Activated T-helper 1 cell treated with anti-CD3 and anti-CD28 coated beads, Interleukin-12 subunit alpha, Interleukin-12 subunit beta, Interleukin-2, Interleukin-4 antibody, amounts not matched to agents 30 ng/mL and 10 ng/mL and 1 ng/mL, durations not matched to agents 14 hours and 24 hours and 36 hours (primary cell): ENCODE measurements around the gene HIP1. TPM values are rescaled to one million over a fixed set of nuclear protein-coding genes. Genes with fewer than 3 reads are reported as not detected.
"Not testable (repeated sequence)": the region's sequence is repeated elsewhere in the genome, so short reads cannot be mapped to it uniquely, and the experiment has no call there.

Experiments
- DNase-seq: peaks from one replicate; pipeline ENCODE4 v3.0.0; 2021; ENCODE audit warnings: low spot score
- H3K27ac Mint-ChIP-seq: one replicate; pipeline ENCODE4 v1.8.0; 2021; ENCODE audit warnings: mild to moderate bottlenecking, mixed read lengths
- H3K27me3 Mint-ChIP-seq: one replicate; pipeline ENCODE4 v1.8.0; 2022; ENCODE audit warnings: mild to moderate bottlenecking, moderate library complexity, mixed read lengths; ENCODE audit not compliant: insufficient read depth
- H3K36me3 Mint-ChIP-seq: one replicate; pipeline ENCODE4 v1.8.0; 2021; ENCODE audit warnings: low read depth, mixed read lengths
- H3K4me1 Mint-ChIP-seq: one replicate; pipeline ENCODE4 v1.8.0; 2021; ENCODE audit warnings: low read depth, mixed read lengths
- H3K4me3 Mint-ChIP-seq: one replicate; pipeline ENCODE4 v1.8.0; 2021; ENCODE audit warnings: mild to moderate bottlenecking, moderate library complexity, mixed read lengths
- H3K9me3 Mint-ChIP-seq: one replicate; pipeline ENCODE4 v1.8.0; 2021; ENCODE audit warnings: mixed read lengths
- intact Hi-C: fragments of 100-400 bp; cut with micrococcal nuclease; formaldehyde crosslinking; loops from one replicate; pipeline ENCODE4 v1.15.1; 2024
- total RNA-seq: library from RNA; stranded (reverse); gene quantifications from 2 replicates; pipeline ENCODE4 v1.2.3, GENCODE V29; 2022

HIP1 gene
- total RNA-seq, 1 donor from 2014 or later = 2.3 TPM

DNA sequence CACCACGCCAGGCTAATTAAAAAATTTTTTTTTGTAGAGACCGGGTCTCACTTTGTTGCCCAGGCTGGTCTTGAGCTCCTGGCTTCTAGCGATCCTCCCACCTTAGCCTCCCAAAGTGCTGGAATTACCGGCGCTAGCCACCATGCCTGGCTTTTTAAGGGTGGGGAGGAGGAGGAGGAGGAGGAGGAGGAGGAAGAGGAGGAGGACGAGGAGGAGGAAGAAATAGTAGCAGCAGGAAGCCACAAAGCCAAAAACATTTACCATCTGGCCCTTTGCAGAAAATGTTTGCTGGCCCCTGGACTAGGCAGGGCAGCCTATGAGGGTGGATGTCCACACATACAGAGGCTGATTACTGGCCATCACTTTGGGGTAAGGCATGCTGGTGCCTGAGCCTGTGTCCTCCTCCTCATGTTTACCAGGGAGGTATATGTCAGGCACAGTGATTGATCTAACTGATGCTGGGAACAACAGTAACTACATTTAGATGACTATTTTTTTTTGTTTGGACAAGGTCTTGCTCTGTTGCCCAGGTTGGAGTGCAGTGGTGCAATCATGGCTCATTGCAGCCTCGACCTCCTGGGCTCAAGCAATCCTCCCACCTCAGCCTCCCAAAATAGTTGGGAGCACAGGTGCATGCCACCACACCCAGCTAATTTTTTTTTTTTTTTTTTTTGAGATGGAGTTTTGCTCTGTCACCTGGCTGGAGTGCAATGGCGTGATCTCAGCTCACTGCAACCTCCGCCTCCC lies 122.1 kb downstream of the HIP1 start:
- no peaks in the 10 kb centered on the region for H3K9me3 Mint-ChIP-seq
- DNase-seq = no peak
- no peak overlapping the region for H3K4me3 Mint-ChIP-seq
- H3K27ac Mint-ChIP-seq = no peak overlapping the region
- H3K4me1 Mint-ChIP-seq = peaks cover 12% of the 10 kb centered on the region
- intact Hi-C loops = no loop called here
- H3K27me3 Mint-ChIP-seq = no peaks in the 10 kb centered on the region
- H3K36me3 Mint-ChIP-seq = no peaks in the 10 kb centered on the region

DNA sequence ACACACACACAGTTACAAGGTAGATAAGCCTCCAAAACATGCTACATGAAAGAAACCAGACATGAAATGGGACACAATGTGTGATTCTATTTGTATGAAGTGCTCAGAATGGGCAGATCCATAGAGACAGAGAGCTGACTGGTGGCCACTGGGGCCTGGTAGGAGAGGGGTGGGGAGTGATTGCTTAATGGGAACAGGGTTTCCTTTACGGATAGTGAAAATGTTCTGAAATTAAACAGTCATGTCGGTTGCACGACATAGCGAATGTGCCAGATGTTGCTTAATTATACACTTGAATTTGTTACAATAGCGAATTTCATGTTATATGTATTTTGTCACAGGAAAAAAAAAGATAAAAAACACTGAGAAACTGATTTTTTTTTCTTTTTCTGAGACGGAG lies 124.3 kb downstream of the HIP1 start:
- H3K4me3 Mint-ChIP-seq = no peak overlapping the region
- intact Hi-C loops = no loop called here
- no peak overlapping the region for H3K27ac Mint-ChIP-seq
- no peaks in the 10 kb centered on the region for H3K27me3 Mint-ChIP-seq
- no peak for DNase-seq
- H3K4me1 Mint-ChIP-seq = peaks cover 12% of the 10 kb centered on the region
- H3K36me3 Mint-ChIP-seq = no peaks in the 10 kb centered on the region
- H3K9me3 Mint-ChIP-seq = no peaks in the 10 kb centered on the region

DNA sequence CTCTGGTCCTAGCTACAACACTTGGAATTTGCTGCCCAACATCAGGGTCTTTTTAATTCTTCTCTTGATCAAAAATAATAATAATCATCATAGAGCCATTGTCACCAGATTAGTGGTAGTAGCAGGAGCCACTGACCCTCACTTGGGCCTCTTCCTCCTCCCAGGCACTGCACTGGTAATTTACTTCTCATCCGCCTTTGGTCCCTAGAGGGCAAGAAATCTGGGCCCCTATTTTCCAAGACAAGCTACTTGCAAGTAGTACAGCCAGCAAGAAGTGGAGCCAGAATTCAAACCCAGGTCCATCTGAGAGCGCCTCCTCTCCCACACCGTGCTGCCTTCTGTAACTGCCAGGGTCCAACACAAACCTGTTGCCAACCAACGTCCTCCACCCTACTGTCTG lies 125.4 kb downstream of the HIP1 start:
- H3K27ac Mint-ChIP-seq = no peak overlapping the region
- no peaks in the 10 kb centered on the region for H3K9me3 Mint-ChIP-seq
- no peaks in the 10 kb centered on the region for H3K36me3 Mint-ChIP-seq
- peaks cover 12% of the 10 kb centered on the region for H3K4me1 Mint-ChIP-seq
- intact Hi-C loops = no loop called here
- DNase-seq = no peak
- H3K4me3 Mint-ChIP-seq = no peak overlapping the region
- no peaks in the 10 kb centered on the region for H3K27me3 Mint-ChIP-seq

DNA sequence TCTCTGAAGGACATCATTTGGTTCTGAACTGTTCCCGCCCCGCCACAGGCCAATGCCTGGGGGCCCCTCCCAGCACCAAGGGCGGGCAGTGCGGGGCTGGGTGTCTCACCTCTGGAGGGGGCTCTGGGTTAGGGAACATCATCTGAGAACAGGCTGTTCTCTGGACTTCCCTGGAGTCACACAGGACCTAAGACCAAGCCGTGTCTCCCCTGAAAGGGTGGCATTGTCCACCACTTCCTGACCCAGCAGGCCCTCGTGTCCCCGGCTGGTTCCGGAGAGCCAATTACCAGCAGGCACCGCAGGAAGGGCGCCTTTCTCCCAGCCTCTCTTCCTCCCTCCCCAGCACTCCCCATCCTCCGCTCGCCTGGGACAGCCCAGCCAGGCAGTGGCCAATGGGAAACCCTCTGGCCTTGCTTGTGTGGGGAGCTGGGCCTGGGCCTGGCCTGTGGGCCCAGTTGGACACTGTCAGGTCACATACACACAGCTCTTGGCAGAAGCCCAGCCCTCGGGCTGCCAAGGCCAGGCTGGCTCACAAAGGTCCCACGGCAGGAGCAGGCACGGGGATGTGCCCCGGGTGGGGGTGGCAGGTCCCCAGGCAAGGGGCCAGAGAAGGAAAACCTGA lies 127.1 kb downstream of the HIP1 start:
- Mint-ChIP-seq H3K27me3 (no peaks in the 10 kb centered on the region), H3K36me3 (no peaks in the 10 kb centered on the region), H3K9me3 (no peaks in the 10 kb centered on the region), H3K27ac (no peak overlapping the region), H3K4me3 (no peak overlapping the region), H3K4me1 (no peaks in the 10 kb centered on the region)
- DNase-seq = no peak
- intact Hi-C loops = no loop called here

DNA sequence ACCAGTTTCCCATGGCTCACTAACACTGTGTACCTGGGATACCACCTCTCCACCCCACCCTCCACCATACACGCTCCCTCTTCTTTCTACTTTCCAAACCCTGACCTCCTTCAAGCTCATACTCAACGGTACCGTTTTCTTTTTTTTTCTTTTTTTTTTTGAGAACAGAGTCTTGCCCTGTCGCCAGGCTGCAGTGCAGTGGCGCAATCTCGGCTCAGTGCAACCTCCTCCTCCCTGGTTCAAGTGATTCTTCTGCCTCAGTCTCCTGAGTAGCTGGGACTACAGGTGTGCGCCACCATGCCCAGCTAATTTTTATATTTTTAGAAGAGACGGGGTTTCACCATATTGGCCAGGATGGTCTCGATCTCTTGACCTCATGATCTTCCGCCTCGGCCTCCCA lies 129.3 kb downstream of the HIP1 start:
- H3K9me3 Mint-ChIP-seq, H3K4me3 Mint-ChIP-seq, H3K27me3 Mint-ChIP-seq, H3K27ac Mint-ChIP-seq, H3K4me1 Mint-ChIP-seq, H3K36me3 Mint-ChIP-seq, intact Hi-C loops, DNase-seq: not testable (repeated sequence)

DNA sequence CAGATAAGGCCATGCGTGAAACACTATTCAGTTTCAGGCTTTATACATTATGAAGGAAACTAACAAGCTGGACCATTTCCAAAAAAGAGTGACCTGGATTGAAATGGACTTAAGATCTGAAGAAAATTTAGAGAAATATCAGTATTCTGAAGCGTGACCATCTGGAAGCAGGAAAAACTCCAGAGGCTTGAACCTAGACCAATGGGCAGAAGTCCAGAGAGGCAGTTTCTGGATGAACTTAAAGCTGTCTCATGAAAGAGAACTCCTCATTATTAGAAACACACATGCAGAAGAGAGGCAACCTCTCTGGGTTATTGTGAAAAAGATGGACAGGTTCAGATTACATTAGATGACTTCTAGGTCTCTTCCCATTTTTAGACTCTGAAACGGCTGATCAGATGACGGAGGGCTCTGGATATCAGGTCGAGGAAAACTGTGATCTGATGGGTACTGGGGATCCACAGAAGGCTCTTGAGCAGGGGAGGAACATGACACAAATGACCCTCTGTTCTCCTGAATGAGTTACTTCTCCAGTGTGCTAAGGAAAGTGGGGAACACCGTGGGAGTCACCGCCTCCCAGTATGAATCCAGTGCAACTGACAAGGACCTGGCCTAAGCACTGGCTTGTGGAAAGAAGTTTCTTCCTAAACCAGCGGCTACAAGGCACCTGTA lies 130.2 kb downstream of the HIP1 start:
- intact Hi-C loops = no loop called here
- DNase-seq = no peak
- H3K9me3 Mint-ChIP-seq = no peaks in the 10 kb centered on the region
- no peak overlapping the region for H3K4me3 Mint-ChIP-seq
- no peaks in the 10 kb centered on the region for H3K36me3 Mint-ChIP-seq
- H3K4me1 Mint-ChIP-seq = no peaks in the 10 kb centered on the region
- H3K27me3 Mint-ChIP-seq = no peaks in the 10 kb centered on the region
- no peak overlapping the region for H3K27ac Mint-ChIP-seq

DNA sequence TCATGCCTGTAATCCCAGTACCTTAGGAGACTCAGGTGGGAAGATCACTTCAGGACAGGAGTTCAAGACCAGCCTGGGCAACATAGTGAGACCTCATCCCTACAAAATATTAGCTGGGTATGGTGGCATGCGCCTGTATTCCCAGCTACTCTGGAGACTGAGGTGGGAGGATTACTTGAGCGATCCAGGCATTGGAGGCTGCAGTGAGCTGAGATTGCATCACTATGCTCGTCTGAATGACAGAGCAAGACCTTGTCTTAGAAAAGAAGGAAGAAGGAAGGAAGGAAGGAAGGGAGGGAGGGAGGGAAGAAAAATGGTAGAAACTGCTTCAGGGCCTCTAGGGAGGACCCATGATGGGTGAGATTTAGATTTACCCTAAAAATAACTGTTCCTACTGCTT lies 134.3 kb downstream of the HIP1 start:
- Mint-ChIP-seq H3K27ac (no peak overlapping the region), H3K4me3 (no peak overlapping the region), H3K36me3 (no peaks in the 10 kb centered on the region), H3K9me3 (no peaks in the 10 kb centered on the region), H3K4me1 (no peaks in the 10 kb centered on the region), H3K27me3 (no peaks in the 10 kb centered on the region)
- DNase-seq = no peak
- intact Hi-C loops = no loop called here

DNA sequence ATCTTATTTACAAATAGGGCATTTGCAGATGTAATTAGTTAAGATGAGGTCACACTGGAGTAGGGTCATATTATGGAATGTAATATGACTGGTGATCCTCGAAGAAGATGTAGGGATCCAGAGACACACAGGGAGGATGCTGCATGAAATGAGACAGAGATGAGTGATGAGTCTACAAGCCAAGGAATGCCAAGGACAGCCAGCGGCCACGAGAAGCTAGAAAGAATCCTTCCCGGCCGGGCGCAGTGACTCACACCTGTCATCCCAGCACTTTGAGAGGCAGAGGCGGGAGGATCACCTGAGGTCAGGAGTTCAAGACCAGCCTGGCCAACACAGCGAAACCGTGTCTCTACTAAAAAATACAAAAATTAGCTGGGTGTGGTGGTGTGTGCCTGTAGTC lies 135.9 kb downstream of the HIP1 start:
- H3K36me3 Mint-ChIP-seq, H3K27ac Mint-ChIP-seq, H3K4me1 Mint-ChIP-seq, H3K27me3 Mint-ChIP-seq, DNase-seq, intact Hi-C loops, H3K9me3 Mint-ChIP-seq, H3K4me3 Mint-ChIP-seq: not testable (repeated sequence)

DNA sequence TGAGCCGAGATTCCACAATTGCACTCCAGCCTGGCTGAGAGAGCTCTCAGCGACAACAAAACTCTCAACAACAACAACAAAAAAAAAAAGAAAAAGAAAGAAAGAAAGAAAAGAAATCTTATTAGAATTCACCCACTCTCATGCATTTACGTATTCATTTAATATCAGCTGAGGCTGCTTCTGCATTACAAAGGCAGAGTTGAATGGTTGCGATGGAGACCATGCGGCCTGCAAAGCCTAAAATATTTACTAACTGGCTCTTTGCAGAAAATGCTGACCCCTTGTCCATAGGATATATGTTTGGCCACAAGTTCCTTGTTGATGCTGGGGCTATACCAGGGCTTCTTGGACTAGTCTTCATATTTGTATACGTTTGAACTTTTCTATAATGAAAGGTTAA lies 137.2 kb downstream of the HIP1 start:
- Mint-ChIP-seq H3K4me3 (no peak overlapping the region), H3K9me3 (no peaks in the 10 kb centered on the region), H3K36me3 (no peaks in the 10 kb centered on the region), H3K27me3 (peaks cover 1% of the 10 kb centered on the region), H3K4me1 (peaks cover 6% of the 10 kb centered on the region), H3K27ac (no peak overlapping the region)
- intact Hi-C loops = no loop called here
- DNase-seq = no peak

DNA sequence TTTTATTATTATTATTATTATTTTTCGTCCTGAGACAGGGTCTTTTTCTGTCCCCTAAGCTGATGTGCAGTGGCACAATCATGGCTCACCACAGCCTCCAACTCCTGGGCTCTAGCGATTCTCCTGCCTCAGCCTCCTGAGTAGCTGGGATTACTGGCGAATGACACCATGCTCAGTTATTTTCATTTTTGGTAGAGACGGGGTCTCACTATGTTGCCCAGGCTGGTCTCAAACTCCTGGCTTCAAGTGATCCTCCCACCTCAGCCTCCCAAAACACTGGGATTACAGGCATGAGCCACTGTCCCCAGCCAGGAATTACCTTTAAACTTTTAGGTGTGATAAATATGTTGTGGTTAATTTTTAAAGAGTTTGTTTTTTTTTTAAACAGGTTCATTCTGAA lies 138.0 kb downstream of the HIP1 start:
- intact Hi-C loops, DNase-seq, H3K27me3 Mint-ChIP-seq, H3K36me3 Mint-ChIP-seq, H3K27ac Mint-ChIP-seq, H3K4me3 Mint-ChIP-seq, H3K9me3 Mint-ChIP-seq, H3K4me1 Mint-ChIP-seq: not testable (repeated sequence)

DNA sequence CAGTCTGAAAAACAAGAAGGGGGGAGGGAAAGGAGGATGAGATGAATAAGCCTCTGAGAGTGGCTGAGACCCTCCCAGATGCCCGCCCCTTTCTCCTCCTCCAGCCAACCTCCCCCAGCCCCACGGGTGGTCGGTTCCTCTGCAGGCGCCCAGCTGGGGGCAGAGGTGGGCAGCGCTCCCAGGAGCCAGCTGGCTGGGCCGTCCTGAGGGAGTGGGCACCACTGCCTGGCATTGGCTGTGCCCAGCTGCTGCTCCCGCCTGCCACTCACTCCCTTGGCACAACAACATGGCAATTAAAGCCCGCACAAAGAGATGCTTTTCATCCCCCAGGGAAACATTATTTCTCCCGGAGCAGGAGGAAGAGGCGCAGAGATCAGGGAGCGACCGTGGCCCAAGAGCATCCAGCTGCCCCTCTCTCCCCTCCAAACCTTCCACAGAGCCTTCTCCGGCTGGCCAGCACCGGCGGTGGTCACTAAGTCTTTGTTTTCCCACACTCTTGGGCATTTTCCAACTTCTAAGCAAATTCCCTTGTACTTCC lies 139.4 kb downstream of the HIP1 start:
- Mint-ChIP-seq H3K27ac (no peak overlapping the region), H3K27me3 (peaks cover 1% of the 10 kb centered on the region), H3K4me1 (peaks cover 11% of the 10 kb centered on the region), H3K9me3 (no peaks in the 10 kb centered on the region), H3K4me3 (no peak overlapping the region), H3K36me3 (no peaks in the 10 kb centered on the region)
- intact Hi-C loops = loop anchor here (5.0 kb wide), 1 partner anchor 178 kb away; no protein-coding TSS in a partner anchor
- no peak for DNase-seq

DNA sequence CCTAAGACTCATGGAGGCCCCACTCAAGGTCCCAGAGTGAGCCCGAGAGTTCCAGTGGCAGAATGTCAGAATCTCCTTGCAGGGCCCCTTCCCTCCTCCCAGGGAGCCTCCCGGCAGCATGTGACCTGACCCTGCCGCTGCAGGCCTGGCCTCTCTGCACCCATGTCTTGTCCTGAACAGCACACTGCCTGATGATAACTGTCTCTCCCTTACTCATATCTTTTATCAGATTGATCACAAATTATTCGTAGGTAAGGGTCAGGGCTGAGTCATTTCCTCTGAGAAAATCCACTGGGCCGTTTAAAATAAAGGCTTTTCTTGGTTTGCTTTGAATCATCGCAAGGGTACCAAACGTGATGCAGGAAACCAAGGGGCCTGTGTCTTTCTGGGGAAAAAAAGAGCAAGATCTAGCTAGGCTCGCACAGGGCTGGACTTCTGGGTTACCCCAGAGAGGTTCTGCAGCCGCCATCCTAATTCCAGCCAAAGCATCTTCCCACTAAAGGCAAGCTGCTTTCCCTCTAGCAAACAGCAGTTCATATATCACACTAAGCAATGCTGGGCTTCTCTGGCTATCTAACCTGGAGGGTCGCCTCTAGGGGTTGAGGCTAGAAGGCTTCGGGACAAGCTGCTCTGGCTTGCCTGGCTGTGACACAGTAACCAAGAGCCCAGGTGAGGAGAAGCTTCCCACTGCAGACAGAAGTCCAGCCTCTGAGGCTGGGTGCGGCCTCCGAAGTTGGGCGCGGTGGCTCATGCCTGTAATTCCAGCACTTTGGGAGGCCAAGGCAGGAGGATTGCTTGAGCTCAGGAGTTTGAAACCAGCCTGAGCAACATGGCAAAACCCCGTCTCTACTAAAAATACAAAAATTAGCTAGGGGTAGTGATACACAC lies 141.8 kb downstream of the HIP1 start:
- Mint-ChIP-seq H3K27me3 (peaks cover 1% of the 10 kb centered on the region), H3K27ac (no peak overlapping the region), H3K4me3 (no peak overlapping the region), H3K9me3 (no peaks in the 10 kb centered on the region), H3K4me1 (peaks cover 16% of the 10 kb centered on the region), H3K36me3 (no peaks in the 10 kb centered on the region)
- intact Hi-C loops = loop anchor here (5.0 kb wide), 1 partner anchor 180 kb away; no protein-coding TSS in a partner anchor
- DNase-seq = no peak
